ENCODE results near the gene ARMC9. TPM values are rescaled to one million over a fixed set of nuclear protein-coding genes. Genes with fewer than 3 reads are reported as not detected.
"Not testable (repeated sequence)": the region's sequence is repeated elsewhere in the genome, so short reads cannot be mapped to it uniquely, and the experiment has no call there.

ARMC9 gene
- total RNA-seq, 2 experiments from 2014 or later, result 2.0 to 2.5 TPM

DNA sequence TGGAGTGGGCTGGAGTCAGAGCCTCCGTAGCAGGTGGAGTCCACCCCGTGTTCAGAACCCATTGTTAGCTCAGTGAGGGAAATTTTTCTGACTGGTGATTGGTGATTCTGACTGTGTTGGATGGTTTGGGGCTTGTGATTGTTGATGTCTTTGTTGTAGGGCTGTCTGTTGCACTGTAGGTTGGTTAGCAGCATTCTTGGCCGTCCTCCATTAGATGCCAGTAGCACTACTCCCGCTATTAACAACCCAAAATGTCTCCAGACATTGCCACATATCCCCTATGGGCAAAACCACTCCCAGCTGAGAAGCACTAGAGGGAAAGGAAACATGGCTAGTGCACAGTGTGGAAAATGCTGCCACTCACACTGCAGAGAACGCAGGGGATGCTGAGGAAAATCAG lies 51.7 kb downstream of the ARMC9 start:
- Mint-ChIP-seq H3K4me3 (no peak overlapping the region), H3K27ac (no peak overlapping the region), H3K36me3 (no peaks in the 10 kb centered on the region), H3K4me1 (no peaks in the 10 kb centered on the region), H3K27me3 (peaks cover 14% of the 10 kb centered on the region), H3K9me3 (no peaks in the 10 kb centered on the region)
- DNase-seq, result no peak
- POLR2A ChIA-PET, result no interaction called here
- ATAC-seq (ENCODE audit: low read depth), result no peak

DNA sequence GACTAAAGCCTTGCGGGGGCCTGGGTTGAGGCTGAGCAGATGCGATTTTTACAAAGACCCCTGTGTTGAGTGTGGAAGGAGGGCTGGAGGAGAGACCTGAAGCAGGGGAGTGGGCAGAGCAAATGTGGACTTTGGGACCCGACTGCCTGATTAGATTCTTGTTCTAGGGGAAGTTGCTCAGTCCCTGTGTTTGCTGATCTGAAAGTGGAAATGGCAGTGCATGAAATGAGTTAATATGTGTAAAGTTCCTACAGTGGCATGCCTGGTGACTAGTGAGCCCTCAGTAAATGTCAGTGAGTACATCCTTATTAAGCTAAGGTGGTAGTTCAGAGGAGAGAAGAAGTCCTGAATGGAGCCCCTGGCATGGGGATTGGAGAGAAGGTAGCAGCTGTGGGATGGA lies 52.3 kb downstream of the ARMC9 start:
- Mint-ChIP-seq H3K27me3 (peaks cover 14% of the 10 kb centered on the region), H3K4me3 (no peak overlapping the region), H3K9me3 (no peaks in the 10 kb centered on the region), H3K4me1 (no peaks in the 10 kb centered on the region), H3K36me3 (no peaks in the 10 kb centered on the region), H3K27ac (no peak overlapping the region)
- ATAC-seq (ENCODE audit: low read depth) (no peak), DNase-seq (no peak)
- POLR2A ChIA-PET, result no interaction called here

DNA sequence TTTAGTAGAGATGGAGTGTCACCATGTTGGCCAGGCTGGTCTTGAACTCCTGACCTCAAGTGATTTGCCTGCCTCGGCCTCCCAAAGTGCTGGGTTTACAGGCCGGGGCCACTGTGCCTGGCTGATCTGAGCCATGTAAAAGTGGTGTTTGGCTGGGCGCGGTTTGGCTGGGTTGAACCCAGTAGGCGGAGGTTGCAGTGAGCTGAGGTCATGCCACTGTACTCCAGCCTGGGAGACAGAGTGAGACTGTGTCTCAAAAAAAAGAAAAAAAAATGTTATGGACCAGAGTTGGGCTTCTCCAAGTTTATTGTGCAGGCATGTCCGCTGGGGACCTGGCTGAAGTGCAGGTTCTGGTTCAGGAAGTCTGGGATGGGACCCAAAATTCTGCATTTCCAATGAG lies 54.9 kb downstream of the ARMC9 start:
- ATAC-seq (ENCODE audit: low read depth); H3K36me3 Mint-ChIP-seq; H3K4me1 Mint-ChIP-seq; H3K9me3 Mint-ChIP-seq; H3K27ac Mint-ChIP-seq; POLR2A ChIA-PET; DNase-seq; H3K4me3 Mint-ChIP-seq: not testable (repeated sequence)
- H3K27me3 Mint-ChIP-seq, result peaks cover 23% of the 10 kb centered on the region

- no peak overlapping the region for H3K27ac Mint-ChIP-seq
- peaks cover 13% of the 10 kb centered on the region for H3K4me1 Mint-ChIP-seq
- DNase-seq (no peak), ATAC-seq (ENCODE audit: low read depth) (no peak)
- no peak overlapping the region for H3K4me3 Mint-ChIP-seq
- POLR2A ChIA-PET, result no interaction called here
- H3K36me3 Mint-ChIP-seq, result no peaks in the 10 kb centered on the region
- H3K9me3 Mint-ChIP-seq, result no peaks in the 10 kb centered on the region
- peaks cover 25% of the 10 kb centered on the region for H3K27me3 Mint-ChIP-seq
Observed at GRCh38 chr2:231256494-231256893, 58.1 kb downstream of the ARMC9 start.

GRCh38 chr2:231257763-231258162 lies 59.3 kb downstream of the ARMC9 start:
- H3K4me1 Mint-ChIP-seq, result peaks cover 13% of the 10 kb centered on the region
- no peaks in the 10 kb centered on the region for H3K36me3 Mint-ChIP-seq
- peaks cover 31% of the 10 kb centered on the region for H3K27me3 Mint-ChIP-seq
- DNase-seq (no peak), ATAC-seq (ENCODE audit: low read depth) (no peak)
- no peak overlapping the region for H3K4me3 Mint-ChIP-seq
- POLR2A ChIA-PET, result no interaction called here
- H3K9me3 Mint-ChIP-seq, result no peaks in the 10 kb centered on the region
- no peak overlapping the region for H3K27ac Mint-ChIP-seq

- H3K27ac Mint-ChIP-seq, result no peak overlapping the region
- no peak for ATAC-seq (ENCODE audit: low read depth)
- POLR2A ChIA-PET, result no interaction called here
- H3K4me3 Mint-ChIP-seq, result no peak overlapping the region
- H3K27me3 Mint-ChIP-seq, result peaks cover 29% of the 10 kb centered on the region
- no peak for DNase-seq
- no peaks in the 10 kb centered on the region for H3K9me3 Mint-ChIP-seq
- peaks cover 13% of the 10 kb centered on the region for H3K4me1 Mint-ChIP-seq
- H3K36me3 Mint-ChIP-seq, result no peaks in the 10 kb centered on the region
Observed at GRCh38 chr2:231258701-231259100, 60.3 kb downstream of the ARMC9 start.

DNA sequence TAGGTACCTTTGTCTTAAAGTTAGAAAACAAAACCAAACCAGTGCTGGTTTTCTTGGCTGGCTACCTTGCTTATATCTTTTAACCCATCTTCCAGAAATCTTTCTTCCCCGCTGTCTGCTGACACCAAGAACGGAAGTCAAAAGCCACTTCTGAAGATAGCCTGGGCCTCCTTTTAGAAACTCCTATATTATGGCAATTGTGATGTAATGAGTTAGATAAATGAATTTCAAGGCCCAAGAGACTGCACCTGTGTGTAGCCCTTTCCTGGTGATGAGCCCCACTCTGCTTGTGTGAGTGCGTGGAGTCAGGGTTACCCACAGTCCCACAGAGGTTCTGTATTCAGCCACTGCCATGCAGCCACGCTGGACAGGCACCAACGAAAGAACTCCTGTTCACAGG lies 60.7 kb downstream of the ARMC9 start:
- H3K36me3 Mint-ChIP-seq, result no peaks in the 10 kb centered on the region
- peaks cover 33% of the 10 kb centered on the region for H3K27me3 Mint-ChIP-seq
- H3K27ac Mint-ChIP-seq, result no peak overlapping the region
- POLR2A ChIA-PET, result no interaction called here
- H3K4me3 Mint-ChIP-seq, result no peak overlapping the region
- DNase-seq, result no peak
- peak; percentile 61 for ATAC-seq (ENCODE audit: low read depth)
- H3K9me3 Mint-ChIP-seq, result no peaks in the 10 kb centered on the region
- H3K4me1 Mint-ChIP-seq, result peaks cover 13% of the 10 kb centered on the region

GRCh38 chr2:231260442-231261208 lies 62.2 kb downstream of the ARMC9 start:
- no peaks in the 10 kb centered on the region for H3K9me3 Mint-ChIP-seq
- no peak for ATAC-seq (ENCODE audit: low read depth)
- DNase-seq, result no peak
- POLR2A ChIA-PET, result no interaction called here
- no peak overlapping the region for H3K4me3 Mint-ChIP-seq
- H3K27me3 Mint-ChIP-seq, result peaks cover 28% of the 10 kb centered on the region
- H3K36me3 Mint-ChIP-seq, result no peaks in the 10 kb centered on the region
- H3K4me1 Mint-ChIP-seq, result peaks cover 13% of the 10 kb centered on the region
- H3K27ac Mint-ChIP-seq, result no peak overlapping the region

DNA sequence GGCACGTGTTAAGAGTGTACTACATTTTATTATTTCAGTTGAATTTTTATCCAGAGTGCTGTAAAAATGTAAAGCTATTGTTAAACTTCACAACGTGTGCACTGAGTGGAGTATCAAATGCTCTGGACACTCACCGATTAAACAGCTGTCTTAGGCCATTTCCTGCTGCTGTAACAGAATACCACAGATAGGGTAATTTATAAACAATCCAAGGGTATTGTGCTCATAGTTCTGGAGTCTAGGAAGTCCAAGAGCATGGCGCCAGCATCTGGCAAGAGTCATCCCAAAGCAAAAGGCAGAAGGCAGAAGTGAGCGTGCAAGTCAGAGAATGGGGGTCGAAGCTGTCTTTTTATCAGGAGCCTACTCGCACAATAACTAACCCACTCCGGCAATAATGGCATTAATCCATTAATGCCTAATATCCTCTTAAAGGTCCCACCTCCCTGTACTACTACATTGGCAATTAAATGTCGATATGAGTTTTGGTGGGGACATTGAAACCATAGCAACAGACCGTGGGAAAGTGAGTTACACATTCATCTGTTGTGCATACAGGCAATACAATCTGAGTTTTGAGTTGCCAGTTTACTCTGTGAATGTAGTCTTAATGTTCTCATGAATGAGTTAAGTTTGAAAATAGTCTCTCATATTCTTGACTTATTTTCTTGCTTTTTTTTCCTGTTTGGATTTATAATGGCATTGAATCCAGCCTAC lies 64.8 kb downstream of the ARMC9 start:
- Mint-ChIP-seq H3K9me3 (no peaks in the 10 kb centered on the region), H3K27ac (no peak overlapping the region), H3K4me1 (peaks cover 13% of the 10 kb centered on the region), H3K36me3 (no peaks in the 10 kb centered on the region), H3K4me3 (no peak overlapping the region), H3K27me3 (peaks cover 21% of the 10 kb centered on the region)
- DNase-seq (no peak), ATAC-seq (ENCODE audit: low read depth) (no peak)
- POLR2A ChIA-PET, result no interaction called here

DNA sequence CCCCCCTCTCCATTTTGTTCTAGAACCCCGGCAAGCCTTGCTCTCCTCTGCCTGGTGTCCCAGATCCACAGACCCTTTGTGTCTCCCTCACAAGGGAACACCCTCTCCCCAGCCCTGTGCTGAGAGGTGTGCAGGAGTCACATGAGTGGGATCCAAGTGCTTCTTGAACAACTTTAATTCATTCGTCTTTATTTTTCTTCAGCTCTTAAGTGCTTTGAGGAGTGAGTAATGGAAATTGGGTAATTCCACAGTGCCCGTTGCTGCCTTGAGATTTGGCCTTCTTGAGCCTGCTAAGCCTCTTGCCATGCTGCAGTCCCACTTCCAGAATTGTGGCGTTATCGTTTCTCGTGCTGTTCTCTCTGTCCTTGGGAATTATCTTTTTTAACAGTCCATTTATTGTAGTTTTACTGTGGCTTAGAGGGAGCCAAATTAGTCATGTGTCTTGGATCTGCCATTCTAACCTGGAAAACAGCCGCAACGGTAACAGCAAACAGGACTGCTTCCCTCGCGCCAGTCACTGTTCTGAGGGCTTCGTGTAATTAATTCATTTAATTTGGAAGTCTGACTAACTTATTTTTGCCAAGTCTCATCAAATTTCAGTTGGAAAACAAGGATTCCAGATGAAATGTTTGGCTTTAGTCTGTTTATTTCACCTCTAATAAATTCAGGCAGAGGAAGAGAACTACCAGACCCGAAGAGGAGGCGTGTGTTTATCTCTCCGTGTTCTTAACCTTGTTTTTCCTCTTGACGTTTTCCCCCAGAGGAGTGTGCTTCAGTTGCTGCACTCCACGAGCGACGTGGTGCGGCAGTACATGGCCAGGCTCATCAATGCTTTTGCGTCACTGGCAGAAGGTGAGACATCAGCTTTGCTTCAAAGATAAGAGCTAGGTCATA lies 72.0 kb downstream of the ARMC9 start:
- H3K27ac Mint-ChIP-seq, result no peak overlapping the region
- DNase-seq, result no peak
- POLR2A ChIA-PET, result no interaction called here
- H3K36me3 Mint-ChIP-seq, result no peaks in the 10 kb centered on the region
- no peak overlapping the region for H3K4me3 Mint-ChIP-seq
- no peaks in the 10 kb centered on the region for H3K9me3 Mint-ChIP-seq
- H3K27me3 Mint-ChIP-seq, result peaks cover 7% of the 10 kb centered on the region
- no peak for ATAC-seq (ENCODE audit: low read depth)
- no peaks in the 10 kb centered on the region for H3K4me1 Mint-ChIP-seq

DNA sequence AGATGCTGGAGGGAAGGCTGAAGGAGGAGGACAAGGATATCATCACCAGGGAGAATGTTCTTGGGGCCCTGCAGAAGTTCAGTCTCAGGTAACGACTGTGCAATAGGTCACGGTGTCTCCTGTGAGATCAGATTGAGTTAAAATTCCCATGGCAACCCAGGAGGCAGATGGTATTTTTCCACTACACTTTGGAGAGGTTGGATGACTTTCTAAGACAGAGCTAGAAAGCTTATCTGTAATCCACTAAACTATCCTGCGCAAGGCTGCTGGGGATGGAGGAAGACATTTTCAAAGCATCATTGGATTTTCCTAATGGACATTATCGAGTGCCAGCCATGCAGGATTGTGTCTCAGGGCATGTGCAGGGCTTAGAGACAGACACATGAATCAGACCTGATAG lies 74.6 kb downstream of the ARMC9 start:
- Mint-ChIP-seq H3K4me1 (no peaks in the 10 kb centered on the region), H3K36me3 (no peaks in the 10 kb centered on the region), H3K4me3 (no peak overlapping the region), H3K27me3 (peaks cover 5% of the 10 kb centered on the region), H3K27ac (no peak overlapping the region), H3K9me3 (no peaks in the 10 kb centered on the region)
- POLR2A ChIA-PET, result no interaction called here
- DNase-seq (no peak), ATAC-seq (ENCODE audit: low read depth) (no peak)

- no peaks in the 10 kb centered on the region for H3K27me3 Mint-ChIP-seq
- POLR2A ChIA-PET, result no interaction called here
- no peaks in the 10 kb centered on the region for H3K36me3 Mint-ChIP-seq
- no peak for ATAC-seq (ENCODE audit: low read depth)
- no peak for DNase-seq
- H3K4me1 Mint-ChIP-seq, result no peaks in the 10 kb centered on the region
- no peak overlapping the region for H3K4me3 Mint-ChIP-seq
- no peaks in the 10 kb centered on the region for H3K9me3 Mint-ChIP-seq
- no peak overlapping the region for H3K27ac Mint-ChIP-seq
Observed at GRCh38 chr2:231276987-231277386, 78.6 kb downstream of the ARMC9 start.

- POLR2A ChIA-PET, result no interaction called here
- H3K4me1 Mint-ChIP-seq, result no peaks in the 10 kb centered on the region
- H3K27ac Mint-ChIP-seq, result no peak overlapping the region
- DNase-seq, result no peak
- H3K27me3 Mint-ChIP-seq, result no peaks in the 10 kb centered on the region
- no peaks in the 10 kb centered on the region for H3K9me3 Mint-ChIP-seq
- H3K4me3 Mint-ChIP-seq, result no peak overlapping the region
- no peaks in the 10 kb centered on the region for H3K36me3 Mint-ChIP-seq
- ATAC-seq (ENCODE audit: low read depth), result no peak
Observed at GRCh38 chr2:231277962-231278361, 79.5 kb downstream of the ARMC9 start.
